NCI-H2029 treated with DMSO at 0.1 percent for 48 hours (cell line): ENCODE measurements around the gene MRPL22.
"Not testable (repeated sequence)": the region's sequence is repeated elsewhere in the genome, so short reads cannot be mapped to it uniquely, and the experiment has no call there.

Experiments
- DNase-seq: peaks from one replicate; lab custom pipeline; 2025; lab: John Stamatoyannopoulos, UW

The MRPL22 gene

DNA sequence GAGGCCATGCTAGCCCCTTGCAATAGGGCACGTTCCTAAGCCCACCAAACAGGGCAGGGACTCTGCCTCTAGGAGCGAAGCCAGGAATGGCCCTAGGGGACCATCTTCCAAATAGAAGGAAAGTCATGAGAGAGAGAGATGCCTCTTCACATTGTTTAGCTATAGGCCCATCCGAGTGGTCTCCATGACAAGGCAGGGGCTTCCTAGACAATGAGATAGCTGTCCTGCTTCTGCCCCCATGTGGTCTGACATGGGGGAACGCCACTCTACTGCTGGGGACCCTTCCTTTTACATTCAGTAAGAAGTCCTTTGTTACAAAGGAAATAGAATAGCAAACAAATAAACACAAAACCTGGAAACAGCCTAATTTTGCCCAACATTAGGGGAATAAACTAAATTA, 54.8 kb downstream of the MRPL22 start:
- no peak for DNase-seq

DNA sequence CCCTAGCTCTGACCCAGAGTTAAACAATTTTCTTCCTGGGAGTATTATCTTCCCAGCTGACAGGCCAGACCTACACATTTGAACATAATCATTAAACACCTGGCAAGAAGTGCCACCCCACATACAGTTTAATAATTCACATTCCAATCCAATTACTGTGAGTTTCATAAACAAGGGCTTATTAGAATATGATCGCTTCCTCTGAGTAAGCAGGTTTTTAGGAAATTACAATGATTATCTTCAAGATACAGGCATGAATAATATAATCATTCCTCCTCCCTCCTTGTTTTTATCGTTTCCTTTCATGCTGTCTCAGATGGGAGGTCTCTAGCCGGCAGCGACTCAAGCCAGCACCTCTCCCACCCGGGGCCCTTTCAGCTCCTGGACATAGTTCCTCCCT, 56.9 kb downstream of the MRPL22 start:
- no peak for DNase-seq

DNA sequence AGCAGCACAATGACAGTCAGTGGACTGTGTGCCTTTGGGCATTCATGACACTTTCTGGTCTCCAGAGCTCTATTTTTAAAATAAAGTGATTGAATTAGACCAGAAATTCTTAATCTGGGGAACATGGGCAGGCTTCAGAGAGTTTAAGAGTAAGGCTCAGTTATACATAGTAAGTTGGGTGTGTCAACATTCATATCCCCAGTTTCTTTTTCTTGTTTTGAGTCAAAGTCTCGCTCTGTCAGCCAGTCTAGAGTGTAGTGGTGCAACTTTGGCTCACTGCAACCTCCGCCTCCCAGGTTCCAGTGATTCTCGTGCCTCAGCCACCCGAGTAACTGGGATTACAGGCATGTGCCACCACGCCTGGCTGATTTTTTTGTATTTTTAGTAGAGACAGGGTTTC, 59.0 kb downstream of the MRPL22 start:
- DNase-seq, result no peak

DNA sequence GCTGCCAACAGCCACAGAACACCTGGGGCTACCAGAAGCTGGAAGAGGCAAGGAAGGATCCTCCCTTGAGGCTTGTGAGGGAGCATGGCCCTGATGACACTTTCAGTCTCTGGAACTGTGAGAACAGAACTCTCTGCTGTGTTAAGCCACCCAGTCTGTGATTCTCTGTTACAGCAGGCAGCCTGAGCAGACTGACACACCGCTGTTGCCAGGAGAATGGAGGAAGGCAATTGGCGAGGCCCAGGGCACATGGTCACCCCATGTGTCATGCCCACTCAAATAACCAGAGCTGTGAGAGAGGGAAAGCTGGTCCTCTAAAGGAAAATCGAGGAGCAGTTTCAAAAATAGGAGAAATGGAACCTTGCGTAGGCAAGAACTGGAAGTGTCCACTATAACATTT, 60.6 kb downstream of the MRPL22 start:
- DNase-seq, result no peak

DNA sequence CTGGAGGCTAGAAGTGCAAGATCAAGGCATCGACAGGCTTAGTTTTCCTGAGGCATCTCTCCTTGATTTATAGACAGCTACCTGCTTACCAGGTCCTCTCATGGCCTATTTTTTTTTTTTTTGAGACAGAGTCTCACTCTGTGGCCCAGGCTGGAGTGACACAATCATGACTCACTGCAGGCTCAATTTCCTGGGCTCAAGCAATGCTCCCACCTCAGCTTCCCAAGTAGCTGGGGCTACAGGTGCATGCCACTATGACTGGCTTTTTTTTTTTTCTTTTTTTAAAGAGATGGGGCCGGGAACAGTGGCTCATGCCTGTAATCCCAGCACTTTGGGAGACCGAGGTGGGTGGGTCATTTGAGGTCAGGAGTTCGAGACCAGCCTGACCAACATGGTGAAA, 61.8 kb downstream of the MRPL22 start:
- not testable (repeated sequence) for DNase-seq

DNA sequence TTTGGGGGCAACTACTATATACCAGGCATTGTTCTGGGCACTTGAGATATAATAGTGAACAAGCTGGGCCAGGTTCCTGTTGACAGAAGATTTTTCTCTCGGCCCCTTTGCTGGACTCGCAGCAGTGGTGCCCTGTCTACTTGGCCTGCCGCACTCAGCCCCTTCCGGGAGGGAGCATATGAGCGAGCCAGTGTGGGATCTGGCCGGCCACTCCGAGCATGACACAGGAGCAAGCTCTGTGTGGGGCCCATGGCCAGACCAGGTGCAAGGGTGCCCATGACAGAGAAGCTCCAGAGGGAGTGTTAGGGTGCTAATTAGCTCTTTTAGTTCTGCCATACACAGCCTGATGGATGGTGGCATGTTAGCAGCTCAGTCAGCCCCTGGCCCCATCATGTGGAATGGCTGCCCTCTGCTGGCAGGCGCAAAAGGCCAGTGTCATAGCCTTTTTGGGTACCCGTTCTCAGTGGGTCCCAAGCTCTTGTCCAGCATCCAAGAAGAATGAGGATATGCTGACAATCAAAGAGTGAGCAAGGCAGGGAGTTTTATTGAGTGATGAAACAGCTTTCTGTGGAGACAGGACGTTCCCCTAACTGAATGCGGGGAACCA, 63.4 kb downstream of the MRPL22 start:
- DNase-seq, result no peak

DNA sequence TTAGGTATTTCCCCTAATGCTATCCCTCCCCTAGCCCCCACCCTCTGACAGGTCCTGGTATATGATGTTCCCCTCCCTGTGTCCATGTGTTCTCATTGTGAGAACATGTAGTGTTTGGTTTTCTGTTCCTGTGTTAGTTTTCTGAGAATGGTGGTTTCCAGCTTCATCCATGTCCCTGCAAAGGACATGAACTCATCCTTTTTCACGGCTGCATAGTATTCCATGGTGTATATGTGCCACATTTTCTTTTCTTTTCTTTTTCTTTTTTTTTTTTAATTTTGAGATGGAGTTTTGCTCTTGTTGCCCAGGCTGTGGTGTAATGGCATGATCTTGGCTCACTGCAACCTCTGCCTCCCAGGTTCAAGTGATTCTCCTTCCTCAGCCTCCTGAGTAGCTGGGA, 65.4 kb downstream of the MRPL22 start:
- DNase-seq, result not testable (repeated sequence)

DNA sequence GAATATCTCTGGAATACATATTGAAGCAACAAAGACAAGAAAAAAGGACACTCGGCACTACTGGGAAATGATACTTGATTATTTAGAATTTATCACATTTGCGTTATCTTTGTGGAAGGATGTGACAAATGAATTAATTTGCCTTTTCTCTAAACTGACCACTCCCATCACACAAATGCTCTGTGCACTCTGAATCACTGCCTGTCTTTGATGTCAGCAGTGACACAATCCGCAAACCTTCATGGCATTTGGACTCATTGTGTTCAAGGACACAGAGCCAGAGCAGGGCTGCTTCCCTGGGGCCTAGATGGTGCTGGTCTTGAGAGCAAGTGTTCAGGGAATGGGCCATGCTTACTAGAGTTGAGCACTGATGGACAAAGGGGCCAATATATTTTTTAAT, 67.8 kb downstream of the MRPL22 start:
- DNase-seq, result no peak

DNA sequence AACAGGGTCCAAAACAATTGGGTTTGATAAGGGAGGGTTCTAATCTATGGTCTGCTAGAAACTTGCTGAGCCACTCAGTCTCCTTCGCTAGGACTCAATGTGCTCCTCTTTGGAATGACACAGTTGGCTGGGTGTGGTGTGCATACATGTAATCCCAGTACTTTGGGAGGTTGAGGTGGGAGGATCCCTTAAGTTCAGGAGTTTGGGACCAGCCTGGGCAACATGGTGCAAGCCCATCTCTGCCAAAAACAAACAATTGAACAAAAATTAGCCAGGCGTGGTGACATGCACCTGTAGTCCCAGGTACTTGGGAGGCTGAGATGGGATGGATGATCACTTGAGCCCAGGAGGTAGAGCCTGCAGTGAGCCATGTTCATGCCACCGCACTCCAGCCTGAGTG, 70.0 kb downstream of the MRPL22 start:
- no peak for DNase-seq

DNA sequence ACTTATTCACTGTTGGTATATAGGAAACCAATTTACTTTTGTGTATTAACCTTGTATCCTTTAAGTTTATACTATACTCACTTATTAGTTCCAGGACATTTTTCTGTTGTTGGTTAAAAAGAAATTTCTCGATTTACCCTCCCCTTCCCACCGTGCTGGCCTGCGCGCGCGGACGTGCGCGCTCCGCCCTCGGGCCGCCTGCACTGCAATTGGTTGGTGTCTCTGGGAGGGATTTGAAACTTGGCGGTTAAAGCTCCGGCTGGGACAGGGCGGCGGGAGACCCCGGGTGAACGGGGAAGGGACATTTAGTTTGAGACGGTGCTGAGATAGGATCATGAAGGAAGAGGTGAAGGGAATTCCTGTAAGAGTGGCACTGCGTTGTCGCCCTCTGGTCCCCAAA, 72.7 kb downstream of the MRPL22 start, which contains the start of gene KIF4B:
Gene KIF4B, plus strand, starts transcription at position 230 of the 400 bp plus-strand sequence. Its CDS starts 105 bp downstream, at position 335.
- no peak for DNase-seq

DNA sequence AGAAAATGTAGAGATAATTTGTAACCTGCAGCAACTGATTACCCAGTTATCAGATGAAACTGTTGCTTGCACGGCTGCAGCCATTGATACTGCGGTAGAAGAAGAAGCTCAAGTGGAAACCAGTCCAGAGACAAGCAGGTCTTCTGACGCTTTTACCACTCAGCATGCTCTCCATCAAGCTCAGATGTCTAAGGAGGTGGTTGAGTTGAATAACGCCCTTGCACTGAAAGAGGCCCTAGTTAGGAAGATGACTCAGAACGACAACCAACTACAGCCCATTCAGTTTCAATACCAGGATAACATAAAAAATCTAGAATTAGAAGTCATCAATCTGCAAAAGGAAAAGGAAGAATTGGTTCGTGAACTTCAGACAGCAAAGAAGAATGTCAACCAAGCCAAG, 74.4 kb downstream of the MRPL22 start:
- DNase-seq, result no peak

DNA sequence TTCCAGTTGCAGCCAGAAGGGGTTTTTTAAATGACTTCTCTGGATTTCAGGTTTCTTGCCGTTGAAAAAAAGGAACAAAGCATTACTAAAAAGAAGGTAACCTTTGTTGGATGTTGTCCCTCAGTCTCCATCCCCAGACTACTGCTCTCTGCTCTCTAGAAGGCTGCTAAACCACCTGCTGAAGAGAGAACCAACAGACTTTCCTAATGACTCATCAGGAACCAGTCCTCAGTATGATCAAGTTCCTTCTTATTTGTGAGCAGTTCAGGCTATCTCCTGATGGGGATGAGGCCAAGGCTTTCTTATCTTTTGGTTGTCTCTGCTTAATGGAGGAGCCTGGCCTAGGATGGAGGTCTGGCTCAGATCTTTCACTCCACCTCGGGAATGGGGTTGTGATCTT, 76.7 kb downstream of the MRPL22 start:
- no peak for DNase-seq
